ENCODE results near the gene POLG. TPM values are rescaled to one million over a fixed set of nuclear protein-coding genes. Genes with fewer than 3 reads are reported as not detected.

Gene POLG
- total RNA-seq, 1 experiment from 2014 or later, result 83.5 TPM

DNA sequence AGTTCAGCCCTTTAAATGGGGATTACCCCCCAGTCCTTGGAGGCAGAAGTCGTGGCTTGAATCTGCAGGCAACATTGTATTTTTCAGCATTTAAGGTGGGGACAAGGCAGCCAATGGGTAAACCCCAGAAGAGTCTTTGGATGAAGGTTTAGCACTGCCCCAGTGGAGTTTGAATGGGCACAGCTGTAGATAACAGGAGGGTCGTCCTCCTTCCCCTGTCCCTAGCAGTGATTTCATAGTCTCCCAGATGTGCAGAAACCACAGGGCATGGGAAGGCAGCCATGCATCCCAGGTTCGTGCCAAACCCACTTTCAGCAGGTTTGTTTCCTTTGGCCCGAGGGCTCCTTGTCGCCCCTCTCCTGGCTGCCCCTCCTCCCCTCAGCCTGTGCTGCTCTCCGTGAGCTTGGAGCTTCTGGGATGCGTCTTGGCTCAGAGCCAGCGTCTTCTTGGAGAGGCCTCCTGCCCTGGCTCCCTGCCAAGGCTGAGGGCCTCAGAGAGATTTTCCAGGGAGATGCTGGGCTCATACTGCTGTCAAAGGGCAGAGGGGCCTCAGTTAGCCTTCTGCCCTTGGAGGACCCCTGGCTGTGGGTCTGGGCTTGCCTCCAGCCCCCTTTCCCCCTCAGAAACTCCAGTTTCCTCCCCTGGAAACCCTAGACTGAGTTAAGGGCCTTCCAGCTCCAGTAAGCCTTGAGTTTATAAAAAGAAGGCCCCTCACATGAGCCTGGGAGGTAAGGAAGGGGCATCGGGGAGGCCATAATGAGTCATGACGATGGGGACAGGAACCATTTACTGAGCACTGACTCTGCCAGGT lies 48.9 kb upstream of the POLG start:
- TF ChIP-seq EZH2phosphoT487 (IDR thresholded peaks at IDR 0.05; ENCODE audit: borderline replicate concordance, low read length) (no peak), EZH2 (IDR thresholded peaks at IDR 0.05; ENCODE audit: low read length, unreplicated experiment) (no peak)
- TF ChIP-seq, protein P1, sequence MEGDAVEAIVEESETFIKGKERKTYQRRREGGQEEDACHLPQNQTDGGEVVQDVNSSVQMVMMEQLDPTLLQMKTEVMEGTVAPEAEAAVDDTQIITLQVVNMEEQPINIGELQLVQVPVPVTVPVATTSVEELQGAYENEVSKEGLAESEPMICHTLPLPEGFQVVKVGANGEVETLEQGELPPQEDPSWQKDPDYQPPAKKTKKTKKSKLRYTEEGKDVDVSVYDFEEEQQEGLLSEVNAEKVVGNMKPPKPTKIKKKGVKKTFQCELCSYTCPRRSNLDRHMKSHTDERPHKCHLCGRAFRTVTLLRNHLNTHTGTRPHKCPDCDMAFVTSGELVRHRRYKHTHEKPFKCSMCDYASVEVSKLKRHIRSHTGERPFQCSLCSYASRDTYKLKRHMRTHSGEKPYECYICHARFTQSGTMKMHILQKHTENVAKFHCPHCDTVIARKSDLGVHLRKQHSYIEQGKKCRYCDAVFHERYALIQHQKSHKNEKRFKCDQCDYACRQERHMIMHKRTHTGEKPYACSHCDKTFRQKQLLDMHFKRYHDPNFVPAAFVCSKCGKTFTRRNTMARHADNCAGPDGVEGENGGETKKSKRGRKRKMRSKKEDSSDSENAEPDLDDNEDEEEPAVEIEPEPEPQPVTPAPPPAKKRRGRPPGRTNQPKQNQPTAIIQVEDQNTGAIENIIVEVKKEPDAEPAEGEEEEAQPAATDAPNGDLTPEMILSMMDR (conservative IDR thresholded peaks at IDR 0.05; ENCODE audit: low read depth, low read length), result no peak
- H3K36me3 ChIP-seq (ENCODE audit: low read depth, low read length), result no peaks in the 10 kb centered on the region
- H3K4me3 ChIP-seq (ENCODE audit: low read length), result no peak overlapping the region
- H3K27me3 ChIP-seq (ENCODE audit: low read length), result no peaks in the 10 kb centered on the region
- no peaks in the 10 kb centered on the region for H3K9me3 ChIP-seq (ENCODE audit: low read length)
- CTCF ChIA-PET, result no interaction called here
- peak; percentile 81 for DNase-seq
- no peak overlapping the region for H2AFZ ChIP-seq (ENCODE audit: low read length)
- peak overlapping the region; percentile 58 for H3K4me2 ChIP-seq (ENCODE audit: low read length)
- H4K20me1 ChIP-seq (ENCODE audit: low read length), result no peaks in the 10 kb centered on the region
- no peak overlapping the region for H3K9ac ChIP-seq (ENCODE audit: low read length)
- POLR2A ChIA-PET (ENCODE audit: unreplicated experiment), result no interaction called here
- no peak for ATAC-seq
- H3K27ac ChIP-seq (ENCODE audit: low read length), result peak overlapping the region; percentile 29
- no TSS peak for BruUV-seq (replicated peaks)
- H3K9me2 ChIP-seq (replicated peaks; ENCODE audit: low read length), result no peaks in the 10 kb centered on the region
- peaks cover 57% of the 10 kb centered on the region for H3K4me1 ChIP-seq (ENCODE audit: insufficient read depth, low read length)
- intact Hi-C loops (cut with micrococcal nuclease), result no loop called here
- no peaks in the 10 kb centered on the region for H3K79me2 ChIP-seq (ENCODE audit: low read length)
- H3F3A ChIP-seq (ENCODE audit: low read length, unreplicated experiment), result no peaks in the 10 kb centered on the region

DNA sequence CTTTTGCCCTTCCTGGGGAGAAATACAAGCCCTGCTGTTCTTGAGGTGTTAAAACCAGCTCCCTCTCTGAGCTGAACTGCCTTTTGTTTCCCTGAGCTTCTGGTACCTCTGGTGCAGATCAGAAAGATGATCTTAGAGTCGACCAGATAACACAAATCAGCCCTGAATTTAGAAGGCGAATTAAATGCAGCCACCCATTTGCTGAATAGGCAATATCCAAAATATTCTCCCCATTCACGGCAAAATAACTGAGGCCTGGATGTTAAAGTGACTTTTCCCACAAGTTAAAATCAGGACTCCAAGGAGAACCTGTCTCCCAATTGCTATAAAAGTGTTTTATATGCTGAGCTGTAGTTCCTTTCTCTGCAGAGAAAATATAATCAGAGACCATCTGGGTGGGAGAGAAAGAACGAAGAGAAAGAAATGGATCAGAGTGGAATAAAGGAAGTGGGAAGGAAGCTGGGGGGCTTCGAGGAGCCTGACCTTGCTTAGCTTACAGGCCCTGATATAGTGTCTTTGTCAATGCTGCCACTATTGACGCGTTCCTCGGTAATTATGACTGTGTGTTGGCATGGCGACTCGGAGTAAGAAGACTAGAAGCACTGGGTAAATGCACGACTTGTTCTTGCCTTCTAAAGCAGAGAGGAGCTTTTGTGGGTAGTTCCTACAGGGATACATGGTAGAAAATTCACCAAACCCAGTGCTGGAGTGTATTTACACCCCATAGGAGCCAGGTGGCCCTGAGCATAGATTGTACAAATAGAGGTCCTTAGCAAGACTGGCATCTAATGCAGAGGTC lies 47.5 kb upstream of the POLG start:
- Histone ChIP-seq H3K4me2 (ENCODE audit: low read length) (no peak overlapping the region), H3F3A (ENCODE audit: low read length, unreplicated experiment) (no peaks in the 10 kb centered on the region), H3K27me3 (ENCODE audit: low read length) (no peaks in the 10 kb centered on the region), H3K4me3 (ENCODE audit: low read length) (no peak overlapping the region), H3K9ac (ENCODE audit: low read length) (no peak overlapping the region), H3K9me3 (ENCODE audit: low read length) (no peaks in the 10 kb centered on the region), H3K4me1 (ENCODE audit: insufficient read depth, low read length) (peaks cover 67% of the 10 kb centered on the region), H3K27ac (ENCODE audit: low read length) (no peak overlapping the region), H3K36me3 (ENCODE audit: low read depth, low read length) (no peaks in the 10 kb centered on the region), H4K20me1 (ENCODE audit: low read length) (no peaks in the 10 kb centered on the region), H2AFZ (ENCODE audit: low read length) (no peak overlapping the region), H3K9me2 (replicated peaks; ENCODE audit: low read length) (no peaks in the 10 kb centered on the region), H3K79me2 (ENCODE audit: low read length) (no peaks in the 10 kb centered on the region)
- BruUV-seq (replicated peaks), result no TSS peak
- ChIA-PET CTCF (no interaction called here), POLR2A (ENCODE audit: unreplicated experiment) (no interaction called here)
- DNase-seq, result no peak
- intact Hi-C loops (cut with micrococcal nuclease), result no loop called here
- TF ChIP-seq EZH2 (IDR thresholded peaks at IDR 0.05; ENCODE audit: low read length, unreplicated experiment) (no peak), EZH2phosphoT487 (IDR thresholded peaks at IDR 0.05; ENCODE audit: borderline replicate concordance, low read length) (no peak)
- TF ChIP-seq, protein P1 (conservative IDR thresholded peaks at IDR 0.05; ENCODE audit: low read depth, low read length), result no peak
- no peak for ATAC-seq

DNA sequence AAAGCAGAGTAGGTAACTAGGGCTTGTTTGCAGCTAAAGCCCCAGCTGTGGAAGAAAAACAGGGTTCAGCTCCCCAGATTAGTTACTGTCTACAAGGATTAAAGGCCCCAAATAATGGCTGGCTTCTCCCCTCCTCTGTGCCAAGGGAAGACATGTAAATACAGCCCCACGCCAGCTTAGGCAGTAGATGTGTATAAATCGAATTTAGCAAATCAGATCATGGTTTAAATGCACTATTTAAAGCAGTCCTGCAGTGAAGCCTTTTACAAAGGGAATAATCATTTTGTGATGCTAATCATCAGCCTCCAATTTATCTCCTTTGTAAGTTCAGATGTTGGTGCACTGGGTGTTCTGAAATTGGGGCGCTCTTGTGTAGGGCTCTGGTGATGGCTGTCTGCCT lies 46.7 kb upstream of the POLG start:
- TF ChIP-seq EZH2phosphoT487 (IDR thresholded peaks at IDR 0.05; ENCODE audit: borderline replicate concordance, low read length) (no peak), EZH2 (IDR thresholded peaks at IDR 0.05; ENCODE audit: low read length, unreplicated experiment) (no peak)
- TF ChIP-seq, protein P1 (conservative IDR thresholded peaks at IDR 0.05; ENCODE audit: low read depth, low read length), result no peak
- CTCF ChIA-PET, result no interaction called here
- ATAC-seq (no peak), DNase-seq (no peak)
- Histone ChIP-seq H3K4me1 (ENCODE audit: insufficient read depth, low read length) (peaks cover 67% of the 10 kb centered on the region), H3K4me2 (ENCODE audit: low read length) (no peak overlapping the region), H3K4me3 (ENCODE audit: low read length) (no peak overlapping the region), H3K36me3 (ENCODE audit: low read depth, low read length) (no peaks in the 10 kb centered on the region), H2AFZ (ENCODE audit: low read length) (no peak overlapping the region), H3K9ac (ENCODE audit: low read length) (no peak overlapping the region), H3K9me2 (replicated peaks; ENCODE audit: low read length) (no peaks in the 10 kb centered on the region), H3K79me2 (ENCODE audit: low read length) (no peaks in the 10 kb centered on the region), H3F3A (ENCODE audit: low read length, unreplicated experiment) (no peaks in the 10 kb centered on the region), H3K27me3 (ENCODE audit: low read length) (no peaks in the 10 kb centered on the region), H3K9me3 (ENCODE audit: low read length) (no peaks in the 10 kb centered on the region), H4K20me1 (ENCODE audit: low read length) (no peaks in the 10 kb centered on the region), H3K27ac (ENCODE audit: low read length) (no peak overlapping the region)
- intact Hi-C loops (cut with micrococcal nuclease), result no loop called here
- no TSS peak for BruUV-seq (replicated peaks)
- POLR2A ChIA-PET (ENCODE audit: unreplicated experiment), result no interaction called here

All from PC-3 (cell line).